HG02973 (cell line): ENCODE measurements around the gene NPEPL1.

Source experiments
- ATAC-seq: cut with Tn5 transposase; IDR thresholded peaks from one replicate; pipeline ENCODE4 v1.9.1; 2021; ENCODE audit warnings: moderate library complexity; ENCODE audit not compliant: unreplicated experiment

Gene NPEPL1

GRCh38 chr20:58700121-58700821 lies 7.7 kb downstream of the NPEPL1 start:
- no peak for ATAC-seq

DNA sequence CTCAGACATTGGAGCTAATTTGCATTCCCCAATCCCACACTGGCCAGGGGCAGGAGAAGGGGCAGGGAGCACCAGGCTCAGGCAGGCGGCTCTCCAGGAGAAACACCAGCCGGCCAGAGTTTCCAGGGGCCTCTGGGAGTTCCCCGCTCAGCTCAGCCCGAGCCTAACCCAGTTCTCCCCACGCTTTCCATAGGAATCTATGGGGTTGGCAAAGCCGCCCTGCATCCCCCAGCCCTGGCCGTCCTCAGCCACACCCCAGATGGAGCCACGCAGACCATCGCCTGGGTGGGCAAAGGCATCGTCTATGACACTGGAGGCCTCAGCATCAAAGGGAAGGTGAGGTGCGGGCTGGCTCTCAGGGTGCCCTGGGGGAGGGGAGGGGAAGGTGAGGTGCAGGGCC lies 8.2 kb downstream of the NPEPL1 start:
- ATAC-seq: no peak

DNA sequence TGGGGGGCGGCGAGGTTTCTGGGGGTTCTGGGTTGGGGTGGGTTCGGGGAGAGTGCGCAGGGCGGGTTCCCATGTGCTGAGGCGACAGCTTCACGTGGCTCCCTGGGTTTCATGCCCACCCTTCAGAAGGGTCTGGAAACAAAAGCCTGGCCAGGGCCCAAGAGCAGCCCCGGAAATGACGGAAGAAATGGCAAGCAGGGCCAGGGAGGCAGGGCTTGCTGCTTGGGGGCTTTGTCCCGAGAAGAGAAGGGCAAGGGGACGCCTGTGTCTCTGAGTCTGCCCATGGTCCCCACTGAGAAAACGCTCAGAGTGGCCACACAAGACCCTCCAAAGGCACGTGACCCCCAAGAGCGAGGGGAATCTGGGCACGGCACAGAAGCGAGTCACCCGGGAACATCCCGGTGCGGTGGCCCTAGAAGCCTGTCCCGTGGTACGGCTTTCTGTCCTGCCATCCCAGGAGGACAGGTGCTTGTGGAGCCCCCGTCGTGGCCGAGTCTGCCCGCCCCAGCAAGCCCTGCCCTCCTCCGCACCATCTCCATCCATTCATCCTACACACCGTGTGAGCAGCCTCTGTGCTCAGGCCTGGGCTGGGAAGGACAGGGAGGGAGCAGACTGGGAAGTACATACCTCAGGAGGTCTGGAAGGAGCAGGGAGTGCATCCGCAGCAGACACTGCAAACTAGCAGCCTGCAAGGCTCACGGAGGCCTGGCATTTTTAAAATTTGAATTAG lies 9.0 kb downstream of the NPEPL1 start:
- no peak for ATAC-seq

- no peak for ATAC-seq
These were observed 9.5 kb downstream of the NPEPL1 start for GRCh38 chr20:58702161-58702510.

DNA sequence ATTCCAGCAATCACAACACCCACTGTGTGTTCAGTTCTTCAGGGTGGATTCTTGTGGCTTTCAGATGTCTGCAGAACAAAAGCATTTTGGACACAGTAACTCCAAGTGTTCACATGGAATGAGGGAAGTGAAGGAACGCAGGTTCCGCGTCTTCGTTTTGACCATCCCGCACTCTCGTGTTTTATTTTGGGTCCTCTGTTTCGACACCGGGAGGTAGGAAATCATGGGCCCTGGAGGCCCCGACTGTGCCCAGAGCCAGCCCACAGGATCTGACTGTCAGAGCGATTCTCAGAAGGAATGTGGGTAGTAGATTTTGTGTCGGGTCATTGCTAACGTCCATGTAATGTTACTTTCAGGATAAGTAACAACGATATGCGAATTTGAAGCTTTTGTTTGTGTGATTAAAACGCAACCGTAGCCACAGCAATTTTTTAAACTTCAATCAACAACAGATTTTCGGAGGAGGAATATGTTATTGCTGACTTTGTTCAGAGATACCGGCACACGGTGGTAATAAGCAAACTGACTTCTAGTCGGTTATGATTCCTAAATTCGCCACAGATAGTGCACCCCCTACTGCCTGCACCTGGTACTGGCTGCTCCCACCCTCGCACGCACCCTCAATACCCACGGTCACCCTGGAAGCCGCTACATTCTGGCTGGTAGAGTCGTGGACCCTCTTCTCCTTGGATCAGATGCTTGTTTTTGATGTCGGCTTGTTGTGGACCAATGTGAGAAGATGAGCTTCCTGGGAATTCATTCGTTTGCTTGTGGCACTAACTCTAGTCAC lies 10.5 kb downstream of the NPEPL1 start:
- no peak for ATAC-seq

DNA sequence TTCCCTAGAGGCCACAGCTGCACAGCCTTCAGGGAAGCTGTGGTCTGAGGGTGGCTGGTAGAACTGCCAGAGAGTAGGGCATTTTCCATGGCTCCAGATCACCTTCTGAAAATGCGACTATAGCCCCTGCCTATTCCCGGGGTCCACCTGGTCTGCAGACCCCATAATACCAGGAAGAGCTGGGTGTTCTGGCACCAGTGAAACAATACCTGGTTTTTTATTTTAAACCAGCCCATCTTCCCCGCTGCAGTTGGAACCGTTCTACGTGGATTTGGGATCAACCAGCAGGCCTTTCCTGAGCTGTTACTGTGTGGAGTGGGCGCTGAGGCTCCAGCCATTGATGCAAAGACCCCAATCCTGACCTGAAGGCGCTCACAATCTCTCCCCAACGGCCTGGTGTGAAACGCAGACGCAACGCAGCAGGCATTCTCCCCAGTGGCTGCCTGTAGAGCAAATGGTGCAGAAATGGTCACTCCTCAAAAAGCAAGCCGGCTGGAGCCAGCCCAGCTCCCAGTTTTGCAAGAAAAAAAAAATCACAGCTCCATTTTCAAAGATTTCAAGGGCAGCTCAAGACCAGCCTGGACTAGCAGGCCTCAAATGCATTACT lies 11.3 kb downstream of the NPEPL1 start:
- ATAC-seq: no peak

GRCh38 chr20:58705208-58705926 lies 12.8 kb downstream of the NPEPL1 start:
- no peak for ATAC-seq

GRCh38 chr20:58706150-58706892 lies 13.7 kb downstream of the NPEPL1 start:
- no peak for ATAC-seq

- no peak for ATAC-seq
These were observed 14.5 kb downstream of the NPEPL1 start for GRCh38 chr20:58706975-58707681.

DNA sequence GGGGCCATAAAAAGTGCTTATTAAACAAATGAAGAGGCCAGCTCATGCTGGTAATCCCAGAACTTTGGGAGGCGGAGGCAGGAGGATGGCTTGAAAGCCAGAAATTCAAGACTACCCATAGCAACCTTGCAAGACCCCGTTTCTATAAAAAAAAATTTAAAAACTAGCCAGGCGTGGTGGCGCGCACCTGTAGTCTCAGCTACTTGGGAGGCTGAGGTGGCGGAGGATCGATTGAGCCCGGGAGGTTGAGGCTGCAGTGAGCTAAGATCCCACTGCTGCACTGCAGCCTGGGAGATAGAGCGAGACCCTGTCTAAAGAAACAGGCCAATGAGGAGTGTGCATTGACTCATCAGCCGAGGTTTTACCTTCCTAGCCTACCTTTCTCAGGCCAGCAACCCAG lies 15.2 kb downstream of the NPEPL1 start:
- ATAC-seq: no peak

- ATAC-seq: no peak
These were observed 15.8 kb downstream of the NPEPL1 start for GRCh38 chr20:58708246-58708931.

- ATAC-seq: no peak
These were observed 16.6 kb downstream of the NPEPL1 start for GRCh38 chr20:58709013-58709702.

GRCh38 chr20:58709703-58710039 lies 17.1 kb downstream of the NPEPL1 start:
- ATAC-seq: no peak

DNA sequence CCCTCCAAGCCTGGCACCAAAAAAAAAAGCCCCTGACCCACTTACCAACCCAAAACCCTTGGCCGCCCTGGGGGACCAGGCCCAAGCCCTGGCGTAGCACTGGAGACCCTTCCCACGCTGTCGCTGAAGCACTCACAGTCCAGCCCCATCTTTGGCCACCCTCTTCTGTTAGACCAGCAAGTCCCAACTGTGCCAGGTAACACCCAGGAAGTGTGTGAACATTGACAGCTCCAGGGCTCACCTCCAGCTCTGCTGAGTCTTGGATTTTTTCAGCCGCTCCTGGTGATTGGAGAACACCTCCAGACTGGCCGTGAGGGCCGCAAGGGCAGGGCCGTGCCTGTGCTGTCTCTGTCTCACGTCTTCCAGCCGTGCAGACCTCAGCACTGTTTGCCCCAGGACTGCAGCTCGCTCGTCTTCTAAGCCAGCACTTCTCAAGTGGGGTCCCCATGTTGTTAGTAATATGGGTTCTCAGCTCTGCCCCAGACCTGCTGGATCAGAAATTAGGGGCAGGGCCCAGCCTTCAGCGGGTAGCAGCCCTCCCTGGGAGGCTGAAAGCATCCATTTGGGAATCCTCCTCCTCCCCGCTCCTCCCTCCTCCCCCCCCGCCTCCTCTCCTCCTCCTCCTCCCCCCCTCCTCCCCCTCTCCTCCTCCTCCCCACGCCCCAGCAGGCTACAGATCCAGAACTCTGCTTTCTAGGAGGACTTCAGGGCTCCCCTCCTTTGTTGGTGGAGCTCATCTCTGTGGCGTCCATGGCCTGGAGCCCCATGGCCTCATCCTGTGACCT lies 18.1 kb downstream of the NPEPL1 start:
- ATAC-seq: no peak

GRCh38 chr20:58711266-58712051 lies 18.9 kb downstream of the NPEPL1 start:
- ATAC-seq: no peak

GRCh38 chr20:58712151-58712791 lies 19.7 kb downstream of the NPEPL1 start:
- no peak for ATAC-seq
